ENCODE data around the gene RELN. TPM values are rescaled to one million over a fixed set of nuclear protein-coding genes. Genes with fewer than 3 reads are reported as not detected.
A peak's percentile ranks its signal among the peaks of the same experiment; 100 is the strongest.

The RELN gene
- total and polyA plus RNA-seq, 9 of the 15 experiments (the other 6 are each of a cell fraction or from before 2014, with no cell fraction given) = 12.9 to 43.2 (median 18.1) TPM

GRCh38 chr7:103915680-103916357 lies 73.6 kb downstream of the RELN start (continued):
- TF ChIP-seq MGA (IDR thresholded peaks at IDR 0.05) = peak; percentile 63; the same call in 1 of the 2 replicates
- no peak for TF ChIP-seq ASH1L (IDR thresholded peaks at IDR 0.05; ENCODE audit: borderline replicate concordance, low read depth, partially characterized antibody)
- peak; percentile 15; the same call in 1 of the 2 replicates for TF ChIP-seq ZNF75A (CRISPR knock-in tag; IDR thresholded peaks at IDR 0.05)
- 0 out of 2 replicates have a peak, but pooled peaks have one; percentile 43 for TF ChIP-seq ATF4 (CRISPR knock-in tag; IDR thresholded peaks at IDR 0.05)
- TF ChIP-seq BHLHE40 (IDR thresholded peaks at IDR 0.05; ENCODE audit: low read length) = no peak
- TF ChIP-seq E2F1 (CRISPR knock-in tag; IDR thresholded peaks at IDR 0.05) = 0 out of 2 replicates have a peak, but pooled peaks have one; percentile 29
- 0 out of 2 replicates have a peak, but pooled peaks have one; percentile 30 for TF ChIP-seq ZBTB17 (CRISPR knock-in tag; IDR thresholded peaks at IDR 0.05)
- TF ChIP-seq MAFK (IDR thresholded peaks at IDR 0.05; ENCODE audit: low read length) = peak; percentile 62
- peak; percentile 49 for TF ChIP-seq TEAD4 (IDR thresholded peaks at IDR 0.05; ENCODE audit: low read length)
- TF ChIP-seq TEAD4 (CRISPR knock-in tag; IDR thresholded peaks at IDR 0.05; ENCODE audit: borderline replicate concordance) = no peak
- peak; percentile 52 for TF ChIP-seq TAF9B (IDR thresholded peaks at IDR 0.05; ENCODE audit: partially characterized antibody)
- no peak for TF ChIP-seq RBM15 (IDR thresholded peaks at IDR 0.05; ENCODE audit: insufficient read depth, low read length)
- peak; percentile 25; the same call in 1 of the 2 replicates for TF ChIP-seq EP400 (IDR thresholded peaks at IDR 0.05)
- TF ChIP-seq FOXK2 (conservative IDR thresholded peaks at IDR 0.05 in 1 of 2, IDR thresholded peaks at IDR 0.05 in 1 of 2; ENCODE audit: low read depth in 2 of 2) = peak in 1 of 2 experiments; percentile 29; a peak in 2 of 4 replicates
